C4-2B (cell line): ENCODE results near the gene PALM2AKAP2.

Experiments used
- H3K27ac ChIP-seq: fragments of 450-650 bp; 2 replicates; pipeline ENCODE4 v1.5.1; 2017
- CTCF ChIP-seq: fragments of 450-650 bp; conservative IDR thresholded peaks from 2 replicates; pipeline ENCODE4 v1.5.1; 2017; ENCODE audit warnings: mild to moderate bottlenecking
- ZFX ChIP-seq: fragments of 450-650 bp; IDR thresholded peaks from 2 replicates; pipeline ENCODE4 v1.6.1; 2017

The PALM2AKAP2 gene

DNA sequence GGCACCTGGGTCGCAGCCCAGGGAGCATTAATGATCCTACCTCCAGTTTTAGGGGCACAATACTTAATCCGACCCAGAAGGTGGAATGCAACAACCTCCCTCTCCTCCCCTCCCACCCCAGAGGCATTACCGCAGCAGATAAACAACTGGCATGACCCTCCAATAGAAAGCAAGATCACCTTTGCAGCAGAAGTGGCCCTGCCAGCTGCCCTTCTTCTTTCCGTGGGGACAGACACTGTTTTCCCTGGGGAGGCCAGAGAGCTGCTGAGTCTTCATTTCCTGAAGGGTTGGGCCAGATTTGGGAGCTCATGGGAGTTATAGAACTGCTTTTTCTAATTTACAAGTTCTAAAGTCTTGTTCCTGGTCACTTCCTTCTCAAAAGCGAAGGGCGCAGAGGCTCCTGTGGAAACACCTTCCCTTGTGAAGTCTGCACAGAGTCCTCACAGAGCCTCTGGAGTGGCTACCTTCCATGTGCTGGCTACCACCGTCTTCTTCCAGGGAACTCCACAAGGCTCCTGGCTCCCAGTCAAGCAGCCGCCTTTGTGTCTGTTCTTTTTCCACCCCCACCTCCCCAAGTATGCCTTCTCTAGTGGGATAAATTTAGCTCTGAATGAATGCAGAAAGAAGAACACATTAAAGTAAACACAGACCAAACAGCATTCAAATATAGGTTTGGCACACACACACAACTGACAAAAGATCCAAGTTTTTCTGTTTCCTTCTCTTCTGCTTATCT is 8.0 kb upstream of the PALM2AKAP2 start:
- H3K27ac ChIP-seq = no peak overlapping the region
- no peak for TF ChIP-seq CTCF
- no peak for TF ChIP-seq ZFX

DNA sequence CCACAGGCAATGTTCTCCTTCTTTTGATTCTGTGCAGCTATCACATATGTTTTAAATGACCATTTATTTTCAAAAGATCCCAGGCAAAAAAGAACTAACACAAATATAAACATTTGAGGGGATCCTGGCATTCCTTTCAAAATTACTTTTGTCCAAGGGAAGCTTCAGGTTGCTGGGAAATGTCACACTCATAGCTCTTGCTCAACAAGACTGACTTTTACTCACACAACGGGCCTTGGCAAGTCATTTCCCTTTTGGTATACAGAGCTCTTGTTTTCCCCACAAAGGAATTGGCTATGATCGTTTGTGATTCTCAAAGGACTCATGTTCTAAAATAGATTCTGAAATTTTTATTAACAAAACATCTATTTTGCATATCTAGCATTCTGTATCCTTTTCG is 4.5 kb upstream of the PALM2AKAP2 start:
- H3K27ac ChIP-seq = no peak overlapping the region
- TF ChIP-seq ZFX = no peak
- TF ChIP-seq CTCF = no peak

- H3K27ac ChIP-seq = no peak overlapping the region
- TF ChIP-seq ZFX = no peak
- TF ChIP-seq CTCF = no peak
Measured at GRCh38 chr9:109776391-109776790, 3.6 kb upstream of the PALM2AKAP2 start.

GRCh38 chr9:109780453-109781033 is 545 bp downstream of the PALM2AKAP2 start:
- no peak for TF ChIP-seq ZFX
- no peak for TF ChIP-seq CTCF
- no peak overlapping the region for H3K27ac ChIP-seq

DNA sequence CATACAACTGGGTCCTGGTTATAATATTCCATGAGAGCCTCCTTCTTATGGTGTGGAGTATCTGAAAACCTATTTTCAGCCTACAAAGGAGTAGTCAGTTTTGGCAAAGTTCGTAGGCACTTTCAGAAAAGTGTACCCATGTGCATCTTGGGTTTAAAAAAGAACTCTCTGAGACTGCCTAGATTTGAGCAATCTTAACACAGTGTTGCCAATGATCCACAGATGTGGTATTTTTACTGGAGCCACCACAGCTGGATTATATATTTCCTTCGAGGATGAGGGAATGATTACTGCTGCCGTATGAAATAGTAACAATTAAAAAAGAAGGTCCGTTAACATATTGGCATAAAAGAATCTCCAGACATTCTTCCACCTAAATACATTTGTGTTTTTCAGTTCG is 1.1 kb downstream of the PALM2AKAP2 start:
- no peak for TF ChIP-seq CTCF
- no peak for TF ChIP-seq ZFX
- no peak overlapping the region for H3K27ac ChIP-seq

- TF ChIP-seq ZFX (no peak), CTCF (no peak)
- no peak overlapping the region for H3K27ac ChIP-seq
Measured at GRCh38 chr9:109781541-109782197, 1.7 kb downstream of the PALM2AKAP2 start.

DNA sequence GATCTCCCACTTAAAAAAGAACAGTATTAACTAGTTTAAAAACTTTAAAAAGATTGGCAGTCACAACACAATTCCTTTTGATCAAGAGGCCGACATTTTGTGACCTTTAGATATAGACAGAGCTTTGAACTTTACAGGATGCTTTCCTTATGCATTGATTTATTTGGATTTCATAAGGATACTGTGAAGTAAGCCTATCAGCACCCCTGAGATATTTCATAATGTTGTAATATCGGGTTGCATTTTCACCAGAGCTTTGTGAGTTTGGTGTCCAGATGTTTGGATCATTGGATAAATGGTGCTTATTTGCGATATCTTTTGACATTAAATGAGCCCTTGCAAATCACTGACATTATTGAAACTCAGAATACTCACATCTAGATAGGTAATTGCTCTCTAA is 7.7 kb downstream of the PALM2AKAP2 start:
- H3K27ac ChIP-seq = no peak overlapping the region
- TF ChIP-seq CTCF (no peak), ZFX (no peak)
